Measurements from ENCODE around the gene C10orf67.

GRCh38 chr10:23358357-23358756 is 13.8 kb upstream of the C10orf67 start:
- TF ChIP-seq POLR2A (IDR thresholded peaks at IDR 0.05): no peak
- no peak for TF ChIP-seq CTCF (IDR thresholded peaks at IDR 0.05)
